Heart left ventricle (tissue), 16 donors: ENCODE measurements around the gene CDH23. TPM values are rescaled to one million over a fixed set of nuclear protein-coding genes. Genes with fewer than 3 reads are reported as not detected.
A peak's percentile ranks its signal among the peaks of the same experiment; 100 is the strongest.

Experiments used
- ATAC-seq, 4 donors: fragments of 200-7000 bp; cut with Tn5 transposase; one replicate each; pipeline ENCODE4 v1.9.1; 2020 to 2022; ENCODE audit warnings: moderate library complexity in 4 of 4, mild to moderate bottlenecking in 3 of 4, moderate number of reproducible peaks in 1 of 4
- DNase-seq, 5 donors: peaks; one replicate each; pipeline ENCODE4 v3.0.0-alpha.2; 2020
- H3K27ac ChIP-seq, 12 donors: fragments of 200-600 bp; sonication (generic) in 4 of 12; one replicate each; pipeline versions ENCODE4 v1.5.0 to v1.8.0; 2016 to 2022; ENCODE audit warnings: mild to moderate bottlenecking in 2 of 12
- H3K27me3 ChIP-seq, 9 donors: fragments of 200-600 bp; sonication (generic) in 2 of 9; one replicate each; pipeline versions ENCODE4 v1.5.1 to v1.8.0; 2016 to 2022; ENCODE audit warnings: mild to moderate bottlenecking in 3 of 9
- H3K36me3 ChIP-seq, 9 donors: fragments of 200-600 bp; sonication (generic) in 2 of 9; one replicate each; pipeline versions ENCODE4 v1.5.0 to v1.8.0; 2018 to 2022; ENCODE audit warnings: mild to moderate bottlenecking in 2 of 9
- H3K4me1 ChIP-seq, 12 donors: fragments of 200-600 bp; sonication (generic) in 4 of 12; one replicate each; pipeline versions ENCODE4 v1.5.0 to v1.8.0; 2016 to 2022; ENCODE audit warnings: mild to moderate bottlenecking in 3 of 12
- H3K4me3 ChIP-seq, 12 donors: fragments of 200-600 bp; sonication (generic) in 4 of 12; one replicate each; pipeline versions ENCODE4 v1.5.0 to v1.8.0; 2017 to 2022; ENCODE audit warnings: mild to moderate bottlenecking in 9 of 12, moderate library complexity in 4 of 12
- H3K9me3 ChIP-seq, 12 donors: fragments of 200-600 bp; sonication (generic) in 4 of 12; one replicate each; pipeline versions ENCODE4 v1.5.0 to v1.8.0; 2016 to 2022; ENCODE audit warnings: mild to moderate bottlenecking in 1 of 12
- CTCF ChIP-seq, 12 donors: fragments of 200-600 bp; sonication (generic) in 4 of 12; IDR thresholded peaks; one replicate each; pipeline versions ENCODE4 v1.5.0 to v1.8.0; 2018 to 2022; ENCODE audit warnings: antibody characterized with exemption in 12 of 12, mild to moderate bottlenecking in 5 of 12
- POLR2A ChIP-seq, 2 donors: fragments of 450-650 bp; IDR thresholded peaks; one replicate each; pipeline ENCODE4 v1.6.1; 2017; ENCODE audit warnings: antibody characterized with exemption in 2 of 2, mild to moderate bottlenecking in 2 of 2, moderate library complexity in 2 of 2
- WGBS, 4 donors: extraction: QIAGEN DNeasy Blood & Tissue Kit in 2 of 4; methylation state at CpG; one replicate each; pipeline versions ENCODE4 v1.1.5 to v1.1.7; 2013 to 2018; 5-methylcytosine and 5-hydroxymethylcytosine counted together
- intact Hi-C, 10 donors: fragments of 100-400 bp; cut with DNase I; formaldehyde crosslinking; loops; one replicate each; pipeline versions ENCODE4 v1.11.1 to v1.14.2; 2022
- polyA plus RNA-seq, 2 donors: library from polyadenylated mRNA; stranded (reverse); fragments of 200-250 nt; gene quantifications; one replicate each; pipeline ENCODE4 v1.2.3, GENCODE V29; 2013
- total RNA-seq, 9 donors: library from RNA; depleted of rRNA in 2 of 9; stranded (reverse); fragments of >200 nt in 2 of 9; fragmentation: NEBNext Ultra II Directional in 3 of 9; extraction: Animal tissue kit (Norgen Biotek cat#: 25700) in 3 of 9; gene quantifications; one replicate each; pipeline versions ENCODE4 v1.1.0 to v1.2.4, GENCODE V29; 2016 to 2023
- donor health status: ischemic (EF 13 %, LVEDD 7.1; RV severe dilation, severe dysfunction).
- donor health status: healthy with polysubstance abuse.
- donor health status: DM: no; HTN: yes; CAD: no.
- donor health status: DM: no; HTN: no; CAD: no.
- donor health status: ischemic (EF 25% LVEDD 6.9; RV normal size, moderate dysfunction).
- donor health status: ischemic (EF 25% LVEDD 5.7; RV mildly dilated, moderate dysfunction).
- donor health status: healthy.
- donor health status: DM: yes; HTN: yes; CAD: no.
- donor health status: ischemic (EF 35%, LVEDD 5.7; RV mildly dilated, moderate dysfunction).
- donor health status: nonischemic (EF 11% LVEDD 7.7; RV severe dilation, severe dysfunction).
- donor health status: DM: yes; HTN: yes; CAD: no.
- donor health status: PGD.
- donor health status: ischemic (EF 29% LVEDD 5.4; RV normal size, mild dysfunction).
- donor health status: nonischemic (EF 23%, LVEDD 6.1; RV moderate dilation, normal function).

Gene CDH23
- total and polyA plus RNA-seq, 11 donors: 1.2 to 8.6 (median 3.9) TPM

- Histone ChIP-seq H3K27ac (no peak overlapping the region), H3K4me1 (peaks cover 0 to 25% (median 12%) of the 10 kb centered on the region in 12 donors), H3K27me3 (no peaks in the 10 kb centered on the region), H3K4me3 (no peak overlapping the region), H3K36me3 (no peaks in the 10 kb centered on the region), H3K9me3 (no peaks in the 10 kb centered on the region)
- DNase-seq (peak in 1 of 5 donors; percentile 4), ATAC-seq (no peak)
- intact Hi-C loops: no loop called here
- peak in 2 of 12 donors; percentile 7 for TF ChIP-seq CTCF (IDR thresholded peaks at IDR 0.05)
- TF ChIP-seq POLR2A (IDR thresholded peaks at IDR 0.05): no peak
- WGBS, 4 donors: 70 to 79% (median 75%) methylated on average over 16 of the region's 16 CpGs
These were observed 34.8 kb downstream of the CDH23 start for GRCh38 chr10:71431239-71432100.

GRCh38 chr10:71432101-71432905 lies 35.6 kb downstream of the CDH23 start:
- no peaks in the 10 kb centered on the region for H3K27me3 ChIP-seq
- no peaks in the 10 kb centered on the region for H3K36me3 ChIP-seq
- intact Hi-C loops: no loop called here
- H3K9me3 ChIP-seq: no peaks in the 10 kb centered on the region
- H3K4me3 ChIP-seq: no peak overlapping the region
- WGBS, 4 donors: 79 to 90% (median 81%) methylated on average over 5 to 15 of the region's 15 CpGs
- H3K27ac ChIP-seq: no peak overlapping the region
- H3K4me1 ChIP-seq: peaks cover 0 to 31% (median 16%) of the 10 kb centered on the region in 12 donors
- ATAC-seq (no peak), DNase-seq (no peak)
- TF ChIP-seq POLR2A (IDR thresholded peaks at IDR 0.05): no peak
- peak in 1 of 12 donors; percentile 2 for TF ChIP-seq CTCF (IDR thresholded peaks at IDR 0.05)

- intact Hi-C loops: no loop called here
- no peak for ATAC-seq
- Histone ChIP-seq H3K4me3 (no peak overlapping the region), H3K27ac (no peak overlapping the region), H3K27me3 (no peaks in the 10 kb centered on the region), H3K9me3 (no peaks in the 10 kb centered on the region), H3K4me1 (peaks cover 0 to 37% (median 21%) of the 10 kb centered on the region in 12 donors), H3K36me3 (no peaks in the 10 kb centered on the region)
- TF ChIP-seq POLR2A (IDR thresholded peaks at IDR 0.05) (no peak), CTCF (IDR thresholded peaks at IDR 0.05) (no peak)
- 89 to 96% (median 93%) methylated on average over 8 to 11 of the region's 11 CpGs for WGBS, 4 donors
- peak in 1 of 5 donors; percentile 9 for DNase-seq
These were observed 36.4 kb downstream of the CDH23 start for GRCh38 chr10:71432956-71433767.
